Measurements from ENCODE around the gene MGAT4A.

- no peak for TF ChIP-seq POLR2A (IDR thresholded peaks at IDR 0.05)
- TF ChIP-seq, protein P1, sequence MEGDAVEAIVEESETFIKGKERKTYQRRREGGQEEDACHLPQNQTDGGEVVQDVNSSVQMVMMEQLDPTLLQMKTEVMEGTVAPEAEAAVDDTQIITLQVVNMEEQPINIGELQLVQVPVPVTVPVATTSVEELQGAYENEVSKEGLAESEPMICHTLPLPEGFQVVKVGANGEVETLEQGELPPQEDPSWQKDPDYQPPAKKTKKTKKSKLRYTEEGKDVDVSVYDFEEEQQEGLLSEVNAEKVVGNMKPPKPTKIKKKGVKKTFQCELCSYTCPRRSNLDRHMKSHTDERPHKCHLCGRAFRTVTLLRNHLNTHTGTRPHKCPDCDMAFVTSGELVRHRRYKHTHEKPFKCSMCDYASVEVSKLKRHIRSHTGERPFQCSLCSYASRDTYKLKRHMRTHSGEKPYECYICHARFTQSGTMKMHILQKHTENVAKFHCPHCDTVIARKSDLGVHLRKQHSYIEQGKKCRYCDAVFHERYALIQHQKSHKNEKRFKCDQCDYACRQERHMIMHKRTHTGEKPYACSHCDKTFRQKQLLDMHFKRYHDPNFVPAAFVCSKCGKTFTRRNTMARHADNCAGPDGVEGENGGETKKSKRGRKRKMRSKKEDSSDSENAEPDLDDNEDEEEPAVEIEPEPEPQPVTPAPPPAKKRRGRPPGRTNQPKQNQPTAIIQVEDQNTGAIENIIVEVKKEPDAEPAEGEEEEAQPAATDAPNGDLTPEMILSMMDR (IDR thresholded peaks at IDR 0.05) = no peak
Measured at GRCh38 chr2:98698896-98699295, 32.0 kb downstream of the MGAT4A start.

Data from testis (tissue), 2 donors.